Keratinocyte (primary cell): ENCODE results near the gene PPP1R26.

Source experiments
- CTCF ChIP-seq, 3 experiments: IDR thresholded peaks in 1 of 3; conservative IDR thresholded peaks in 1 of 3; optimal IDR thresholded peaks in 1 of 3; 2 replicates in 2 of 3; 3 replicates in 1 of 3; pipeline versions ENCODE3 to v1.5.1; 2011; ENCODE audit warnings: low read length in 3 of 3, mild to moderate bottlenecking in 3 of 3, moderate library complexity in 2 of 3, control low read depth in 1 of 3, inconsistent platforms in 1 of 3; ENCODE audit not compliant: insufficient read depth in 2 of 3; ENCODE audit errors: extremely low read depth in 1 of 3
- EZH2 ChIP-seq: IDR thresholded peaks from one replicate; pipeline ENCODE4 v1.6.1; 2012; ENCODE audit warnings: inconsistent platforms, mild to moderate bottlenecking, low read length, moderate library complexity

- no peak for TF ChIP-seq CTCF (optimal IDR thresholded peaks at IDR 0.05 in 1 of 3, IDR thresholded peaks at IDR 0.05 in 1 of 3, conservative IDR thresholded peaks at IDR 0.05 in 1 of 3; ENCODE audit: extremely low read depth in 1 of 3, insufficient read depth in 2 of 3, low read length in 3 of 3)
- TF ChIP-seq EZH2 = no peak
Measured at GRCh38 chr9:135536216-135536615, 56.6 kb downstream of the PPP1R26 start.
